ENCODE data around the gene ELF5.

DNA sequence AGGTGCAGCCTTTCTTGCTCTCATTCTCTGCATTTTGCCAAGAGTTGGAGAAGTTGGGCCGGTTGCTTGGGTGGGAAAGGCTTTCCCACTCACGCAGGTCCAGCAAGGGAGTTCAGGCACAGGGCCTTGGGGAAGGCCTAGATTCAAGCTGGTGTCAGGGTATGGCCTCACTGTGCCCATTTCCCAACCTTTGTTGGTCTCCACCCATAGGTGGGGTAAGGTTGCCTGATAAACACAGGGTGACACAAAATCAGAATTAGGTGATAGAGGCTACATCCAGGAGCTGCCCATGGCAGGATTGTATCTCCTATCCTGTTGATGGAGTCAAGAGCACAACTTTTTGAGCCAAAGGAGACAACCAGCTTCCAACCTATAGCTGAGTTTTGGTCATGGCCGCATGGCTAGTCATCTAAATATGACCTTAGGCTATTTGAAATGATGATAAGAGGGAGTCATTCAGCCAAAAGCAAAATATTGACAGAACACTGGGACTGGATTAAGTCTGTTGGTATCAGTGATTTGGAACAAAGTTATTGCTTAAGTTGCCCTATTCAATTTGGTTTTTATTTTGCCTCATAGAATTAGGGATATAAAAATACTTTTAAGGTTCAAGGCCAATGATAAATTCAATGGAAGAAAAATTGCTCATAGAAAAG is 54.0 kb downstream of the ELF5 start:
- TF ChIP-seq, protein P1, sequence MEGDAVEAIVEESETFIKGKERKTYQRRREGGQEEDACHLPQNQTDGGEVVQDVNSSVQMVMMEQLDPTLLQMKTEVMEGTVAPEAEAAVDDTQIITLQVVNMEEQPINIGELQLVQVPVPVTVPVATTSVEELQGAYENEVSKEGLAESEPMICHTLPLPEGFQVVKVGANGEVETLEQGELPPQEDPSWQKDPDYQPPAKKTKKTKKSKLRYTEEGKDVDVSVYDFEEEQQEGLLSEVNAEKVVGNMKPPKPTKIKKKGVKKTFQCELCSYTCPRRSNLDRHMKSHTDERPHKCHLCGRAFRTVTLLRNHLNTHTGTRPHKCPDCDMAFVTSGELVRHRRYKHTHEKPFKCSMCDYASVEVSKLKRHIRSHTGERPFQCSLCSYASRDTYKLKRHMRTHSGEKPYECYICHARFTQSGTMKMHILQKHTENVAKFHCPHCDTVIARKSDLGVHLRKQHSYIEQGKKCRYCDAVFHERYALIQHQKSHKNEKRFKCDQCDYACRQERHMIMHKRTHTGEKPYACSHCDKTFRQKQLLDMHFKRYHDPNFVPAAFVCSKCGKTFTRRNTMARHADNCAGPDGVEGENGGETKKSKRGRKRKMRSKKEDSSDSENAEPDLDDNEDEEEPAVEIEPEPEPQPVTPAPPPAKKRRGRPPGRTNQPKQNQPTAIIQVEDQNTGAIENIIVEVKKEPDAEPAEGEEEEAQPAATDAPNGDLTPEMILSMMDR (IDR thresholded peaks at IDR 0.05), result no peak
- TF ChIP-seq EP300 (IDR thresholded peaks at IDR 0.05) (no peak), POLR2A (IDR thresholded peaks at IDR 0.05) (no peak)
